Hepatocyte (in vitro differentiated cells): Measurements from ENCODE around the gene CEP83. TPM values are rescaled to one million over a fixed set of nuclear protein-coding genes. Genes with fewer than 3 reads are reported as not detected.
"Not testable (repeated sequence)": the region's sequence is repeated elsewhere in the genome, so short reads cannot be mapped to it uniquely, and the experiment has no call there.

Source experiments
- DNase-seq: peaks from one replicate; pipeline ENCODE4 v3.0.0-alpha.2; 2016; ENCODE audit warnings: low spot score
- H2AFZ ChIP-seq: fragments of 200-600 bp; sonication (generic); 2 replicates; pipeline ENCODE4 v1.6.0; 2016; ENCODE audit warnings: antibody characterized with exemption, mild to moderate bottlenecking
- H3K27ac ChIP-seq: fragments of 200-600 bp; sonication (generic); 2 replicates; pipeline ENCODE4 v1.5.1; 2016; ENCODE audit warnings: mild to moderate bottlenecking
- H3K27me3 ChIP-seq: fragments of 200-600 bp; sonication (generic); 2 replicates; pipeline ENCODE4 v1.6.1; 2016
- H3K36me3 ChIP-seq: fragments of 200-600 bp; sonication (generic); replicated peaks from 2 replicates; pipeline ENCODE4 v1.5.1; 2016; ENCODE audit warnings: low read depth; ENCODE audit not compliant: insufficient read depth
- H3K4me1 ChIP-seq: fragments of 200-600 bp; sonication (generic); 2 replicates; pipeline ENCODE4 v1.5.1; 2016; ENCODE audit warnings: mild to moderate bottlenecking, moderate library complexity; ENCODE audit not compliant: insufficient read depth
- H3K4me2 ChIP-seq: fragments of 200-600 bp; sonication (generic); 2 replicates; pipeline ENCODE4 v1.6.0; 2016
- H3K4me3 ChIP-seq: fragments of 200-600 bp; sonication (generic); 2 replicates; pipeline ENCODE4 v1.5.1; 2016; ENCODE audit warnings: mild to moderate bottlenecking
- H3K79me2 ChIP-seq: fragments of 200-600 bp; sonication (generic); 2 replicates; pipeline ENCODE4 v1.6.0; 2017; ENCODE audit warnings: mild to moderate bottlenecking
- H3K9me2 ChIP-seq: fragments of 200-600 bp; sonication (generic); replicated peaks from 2 replicates; pipeline ENCODE4 v1.6.0; 2017; ENCODE audit warnings: mild to moderate bottlenecking; ENCODE audit not compliant: insufficient read depth
- H3K9me3 ChIP-seq: fragments of 200-600 bp; sonication (generic); 2 replicates; pipeline ENCODE4 v1.5.1; 2016; ENCODE audit warnings: low read depth, mild to moderate bottlenecking
- H4K20me1 ChIP-seq: fragments of 200-600 bp; sonication (generic); 2 replicates; pipeline ENCODE4 v1.6.0; 2016; ENCODE audit warnings: mild to moderate bottlenecking; ENCODE audit not compliant: insufficient read depth, poor library complexity, severe bottlenecking
- EZH2 ChIP-seq: fragments of 200-600 bp; sonication (generic); IDR thresholded peaks from 2 replicates; pipeline ENCODE4 v1.6.1; 2016; ENCODE audit warnings: antibody characterized with exemption, mild to moderate bottlenecking, borderline replicate concordance
- EZH2phosphoT487 ChIP-seq: fragments of 200-600 bp; sonication (generic); IDR thresholded peaks from one replicate; pipeline ENCODE4 v1.6.1; 2018; ENCODE audit warnings: antibody characterized with exemption, mild to moderate bottlenecking, low read depth, moderate library complexity; ENCODE audit not compliant: unreplicated experiment, severe bottlenecking
- WGBS: methylation state at CpG from one replicate; pipeline ENCODE4 v1.1.6; 2016; ENCODE audit warnings: low lambda C conversion rate; ENCODE audit errors: missing lambda C conversion rate; 5-methylcytosine and 5-hydroxymethylcytosine counted together
- polyA plus RNA-seq: library from polyadenylated mRNA; unstranded; fragments of >200 nt; fragmentation: Nextera tagmentation; extraction: Ambion mirVana; gene quantifications from 2 replicates; pipeline ENCODE4 v1.2.1, GENCODE V29; 2016
- total RNA-seq: library from RNA; depleted of rRNA; stranded (reverse); fragments of >200 nt; gene quantifications from 2 replicates; pipeline ENCODE4 v1.2.3, GENCODE V29; 2014
- TF ChIP-seq, protein P1 (sequence below): fragments of 200-600 bp; sonication (generic); IDR thresholded peaks from 2 replicates; pipeline ENCODE4 v1.5.1; 2016; ENCODE audit warnings: antibody characterized with exemption, mild to moderate bottlenecking; ENCODE audit not compliant: poor library complexity

Gene CEP83
- total and polyA plus RNA-seq, 2 experiments from 2014 or later = 3.7 to 20.1 TPM

- peak; percentile 21 for DNase-seq
- Histone ChIP-seq H3K27ac (no peak overlapping the region), H3K9me3 (peaks cover 12% of the 10 kb centered on the region), H3K9me2 (no peaks in the 10 kb centered on the region), H3K4me2 (peak overlapping the region; percentile 31), H3K79me2 (peaks cover 23% of the 10 kb centered on the region), H3K4me3 (no peak overlapping the region), H3K27me3 (no peaks in the 10 kb centered on the region), H4K20me1 (no peaks in the 10 kb centered on the region), H2AFZ (no peak overlapping the region), H3K36me3 (no peaks in the 10 kb centered on the region), H3K4me1 (peaks cover 11% of the 10 kb centered on the region)
- 55% methylated on average over 3 of the region's 3 CpGs for WGBS
- TF ChIP-seq EZH2phosphoT487 (no peak), EZH2 (no peak)
- TF ChIP-seq, protein P1, sequence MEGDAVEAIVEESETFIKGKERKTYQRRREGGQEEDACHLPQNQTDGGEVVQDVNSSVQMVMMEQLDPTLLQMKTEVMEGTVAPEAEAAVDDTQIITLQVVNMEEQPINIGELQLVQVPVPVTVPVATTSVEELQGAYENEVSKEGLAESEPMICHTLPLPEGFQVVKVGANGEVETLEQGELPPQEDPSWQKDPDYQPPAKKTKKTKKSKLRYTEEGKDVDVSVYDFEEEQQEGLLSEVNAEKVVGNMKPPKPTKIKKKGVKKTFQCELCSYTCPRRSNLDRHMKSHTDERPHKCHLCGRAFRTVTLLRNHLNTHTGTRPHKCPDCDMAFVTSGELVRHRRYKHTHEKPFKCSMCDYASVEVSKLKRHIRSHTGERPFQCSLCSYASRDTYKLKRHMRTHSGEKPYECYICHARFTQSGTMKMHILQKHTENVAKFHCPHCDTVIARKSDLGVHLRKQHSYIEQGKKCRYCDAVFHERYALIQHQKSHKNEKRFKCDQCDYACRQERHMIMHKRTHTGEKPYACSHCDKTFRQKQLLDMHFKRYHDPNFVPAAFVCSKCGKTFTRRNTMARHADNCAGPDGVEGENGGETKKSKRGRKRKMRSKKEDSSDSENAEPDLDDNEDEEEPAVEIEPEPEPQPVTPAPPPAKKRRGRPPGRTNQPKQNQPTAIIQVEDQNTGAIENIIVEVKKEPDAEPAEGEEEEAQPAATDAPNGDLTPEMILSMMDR = no peak
These were observed 31.9 kb downstream of the CEP83 start for GRCh38 chr12:94427501-94428381.

DNA sequence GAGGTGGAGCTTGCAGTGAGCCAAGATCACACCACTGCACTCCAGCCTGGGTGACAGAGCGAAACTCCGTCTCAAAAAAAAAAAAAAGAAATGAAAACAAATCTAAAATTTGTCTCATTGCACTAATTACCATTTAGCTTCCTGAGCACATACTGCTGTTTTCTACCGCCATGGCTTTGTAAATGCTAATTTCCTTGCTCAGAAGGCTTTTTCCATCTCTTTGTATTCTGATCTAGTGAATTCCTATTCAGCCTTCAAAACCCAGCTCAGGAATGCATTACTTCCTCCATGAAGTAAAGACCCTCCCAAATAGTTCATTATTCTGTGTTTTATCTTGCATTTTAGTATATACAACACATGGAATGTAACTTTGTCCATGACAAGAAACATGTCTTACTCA is 33.6 kb downstream of the CEP83 start:
- Histone ChIP-seq H3K9me3 (peaks cover 9% of the 10 kb centered on the region), H3K27me3 (no peaks in the 10 kb centered on the region), H3K79me2 (peaks cover 22% of the 10 kb centered on the region), H3K9me2 (no peaks in the 10 kb centered on the region), H3K4me2 (no peak overlapping the region), H3K4me3 (no peak overlapping the region), H3K4me1 (peaks cover 11% of the 10 kb centered on the region), H2AFZ (no peak overlapping the region), H3K36me3 (no peaks in the 10 kb centered on the region), H3K27ac (no peak overlapping the region), H4K20me1 (no peaks in the 10 kb centered on the region)
- no peak for TF ChIP-seq EZH2phosphoT487
- TF ChIP-seq, protein P1 = no peak
- no peak for TF ChIP-seq EZH2
- WGBS = 99% methylated on average over 3 of the region's 3 CpGs
- DNase-seq = no peak

- peaks cover 11% of the 10 kb centered on the region for H3K4me1 ChIP-seq
- not testable (repeated sequence) for H3K9me2 ChIP-seq, H3K9me3 ChIP-seq, H4K20me1 ChIP-seq, H3K4me2 ChIP-seq, H3K27me3 ChIP-seq, H3K36me3 ChIP-seq, H2AFZ ChIP-seq, DNase-seq, H3K4me3 ChIP-seq
- WGBS = 100% methylated on average over 3 of the region's 5 CpGs
- H3K79me2 ChIP-seq = peaks cover 12% of the 10 kb centered on the region
- peak overlapping the region; percentile 66 for H3K27ac ChIP-seq
These were observed 34.8 kb downstream of the CEP83 start for GRCh38 chr12:94424830-94425229.

DNA sequence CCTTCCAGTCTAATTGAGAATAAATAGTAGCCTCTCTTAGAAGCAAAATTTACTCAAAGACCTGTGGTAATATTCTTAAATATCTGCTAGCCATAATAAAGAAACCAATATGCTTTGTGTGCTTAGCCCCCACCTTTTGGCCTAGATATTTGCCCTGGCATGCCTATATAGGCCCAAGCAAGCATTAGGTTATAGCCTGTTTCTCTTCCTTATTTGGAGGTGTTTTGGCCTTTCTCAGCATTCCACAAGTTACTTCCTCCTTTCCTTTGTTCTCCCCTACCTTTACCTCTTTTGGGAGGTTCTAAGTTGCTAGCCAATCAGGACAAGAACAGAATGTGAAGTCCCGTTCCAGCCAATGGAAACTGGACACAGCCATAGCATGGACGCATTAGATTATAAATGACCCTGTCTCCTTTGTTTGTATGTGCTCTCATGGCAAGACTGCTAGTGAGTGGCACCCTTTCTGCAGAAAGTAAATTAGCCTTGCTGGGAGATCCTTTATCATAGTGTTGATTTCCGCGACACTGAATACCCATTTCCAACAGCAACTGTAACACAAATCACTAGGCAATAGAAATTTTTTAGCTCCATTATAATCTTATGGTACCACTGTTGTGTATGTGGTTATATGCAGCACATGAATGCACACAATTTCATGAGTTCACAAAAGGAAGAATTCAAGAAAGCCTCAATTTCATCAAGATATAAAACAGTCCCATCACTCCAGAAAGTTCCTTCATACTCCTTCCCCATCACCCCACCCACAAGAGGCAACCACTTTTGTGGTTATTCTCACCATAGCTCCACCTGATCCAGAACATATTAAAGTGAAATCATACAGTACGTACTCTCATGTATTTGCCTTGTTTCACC is 37.6 kb downstream of the CEP83 start:
- Histone ChIP-seq H3K4me2 (no peak overlapping the region), H3K27ac (no peak overlapping the region), H3K79me2 (peaks cover 5% of the 10 kb centered on the region), H3K9me2 (no peaks in the 10 kb centered on the region), H3K27me3 (no peaks in the 10 kb centered on the region), H4K20me1 (no peaks in the 10 kb centered on the region), H2AFZ (no peak overlapping the region), H3K9me3 (no peaks in the 10 kb centered on the region), H3K36me3 (no peaks in the 10 kb centered on the region), H3K4me3 (no peak overlapping the region), H3K4me1 (peaks cover 1% of the 10 kb centered on the region)
- WGBS = 96% methylated on average over 5 of the region's 5 CpGs
- TF ChIP-seq EZH2 = no peak
- no peak for TF ChIP-seq EZH2phosphoT487
- TF ChIP-seq, protein P1 = no peak
- no peak for DNase-seq
